GM12891 (cell line): ENCODE data around the gene CRYBA1.

ENCODE experiments used
- PAX5 ChIP-seq: IDR thresholded peaks from 2 replicates; pipeline ENCODE4 v1.6.1; 2011; ENCODE audit warnings: low read length, moderate library complexity, mild to moderate bottlenecking; ENCODE audit not compliant: insufficient read depth, severe bottlenecking
- POLR2A ChIP-seq: IDR thresholded peaks from 2 replicates; pipeline ENCODE4 v1.6.1; 2011; ENCODE audit warnings: low read depth, low read length, control low read depth
- POLR2AphosphoS5 ChIP-seq: IDR thresholded peaks from 2 replicates; pipeline ENCODE4 v1.6.1; 2011; ENCODE audit warnings: low read depth, low read length, control low read depth
- TAF1 ChIP-seq: IDR thresholded peaks from 2 replicates; pipeline ENCODE4 v1.6.1; 2011; ENCODE audit warnings: low read depth, low read length, control low read depth

- TF ChIP-seq POLR2A (no peak), PAX5 (no peak), POLR2AphosphoS5 (no peak), TAF1 (no peak)
Observed at GRCh38 chr17:29207975-29208374, 38.7 kb upstream of the CRYBA1 start.
